A673 (cell line): ENCODE measurements around the gene ZFYVE9. TPM values are rescaled to one million over a fixed set of nuclear protein-coding genes. Genes with fewer than 3 reads are reported as not detected.

Experiments
- BruUV-seq: library from RNA; stranded (reverse); fragments of 400-500 nt; replicated peaks from 2 replicates; lab custom pipeline; 2021; lab: Mats Ljungman, UMichigan
- CTCF ChIA-PET: fragments of 300-600 bp; sonication (Branson Sonifier 250); formaldehyde crosslinking; loops from one replicate; lab custom pipeline; 2022; ENCODE audit warnings: antibody characterized with exemption; lab: Charles Lee
- POLR2A ChIA-PET: fragments of 300-600 bp; sonication (Branson Sonifier 250); formaldehyde crosslinking; loops from one replicate; lab custom pipeline; 2022; ENCODE audit warnings: antibody characterized with exemption; ENCODE audit not compliant: low non-redundant PET; lab: Charles Lee
- DNase-seq: peaks from one replicate; pipeline ENCODE4 v3.0.0-alpha.2; 2015; ENCODE audit warnings: low spot score
- H3K27ac ChIP-seq: fragments of 200-600 bp; sonication (generic); 2 replicates; pipeline ENCODE4 v1.5.1; 2016; ENCODE audit warnings: mixed run types, low read depth, mild to moderate bottlenecking, mixed read lengths, antibody characterized with exemption, low read length; ENCODE audit not compliant: poor library complexity, severe bottlenecking
- H3K27me3 ChIP-seq: fragments of 200-600 bp; sonication (generic); replicated peaks from 2 replicates; pipeline ENCODE4 v1.6.1; 2017; ENCODE audit warnings: mixed run types, low read depth, mild to moderate bottlenecking, mixed read lengths, antibody characterized with exemption, low read length; ENCODE audit not compliant: insufficient read depth, poor library complexity
- H3K36me3 ChIP-seq: fragments of 200-600 bp; sonication (generic); 2 replicates; pipeline ENCODE4 v1.6.1; 2016; ENCODE audit warnings: mixed run types, mild to moderate bottlenecking, mixed read lengths, antibody characterized with exemption, low read length; ENCODE audit not compliant: insufficient read depth, poor library complexity, severe bottlenecking
- H3K4me1 ChIP-seq: fragments of 200-600 bp; sonication (generic); 2 replicates; pipeline ENCODE4 v1.6.1; 2017; ENCODE audit warnings: mixed run types, mild to moderate bottlenecking, mixed read lengths, antibody characterized with exemption, low read length; ENCODE audit not compliant: insufficient read depth, poor library complexity, severe bottlenecking
- H3K4me3 ChIP-seq: fragments of 200-600 bp; sonication (generic); 2 replicates; pipeline ENCODE4 v1.5.1; 2016; ENCODE audit warnings: low read depth, mixed run types, mild to moderate bottlenecking, mixed read lengths, low read length; ENCODE audit not compliant: poor library complexity, severe bottlenecking
- H3K9me3 ChIP-seq: fragments of 200-600 bp; sonication (generic); 2 replicates; pipeline ENCODE4 v1.6.1; 2016; ENCODE audit warnings: mixed run types, low read depth, mild to moderate bottlenecking, mixed read lengths, antibody characterized with exemption, low read length; ENCODE audit not compliant: poor library complexity, severe bottlenecking
- CTCF ChIP-seq: fragments of 300-800, 200-600 bp; sonication (generic); conservative IDR thresholded peaks from 2 replicates; pipeline ENCODE4 v1.5.1; 2017; ENCODE audit warnings: low read depth, mild to moderate bottlenecking, antibody characterized with exemption, low read length, moderate library complexity, mixed read lengths
- EZH2 ChIP-seq: fragments of 200-600 bp; sonication (generic); IDR thresholded peaks from 2 replicates; pipeline ENCODE4 v1.6.1; 2017; ENCODE audit warnings: borderline replicate concordance, low read depth, mild to moderate bottlenecking, mixed read lengths, antibody characterized with exemption, low read length; ENCODE audit not compliant: poor library complexity, severe bottlenecking
- intact Hi-C: fragments of 100-400 bp; cut with micrococcal nuclease; formaldehyde crosslinking; loops from one replicate; pipeline ENCODE4 v1.10.0; 2022; ENCODE audit not compliant: unreplicated experiment
- total RNA-seq: library from RNA; stranded (reverse); gene quantifications from 2 replicates; pipeline ENCODE4 v1.2.3, GENCODE V29; 2021

The ZFYVE9 gene
- total RNA-seq, 1 experiment from 2014 or later: 19.6 TPM

- Histone ChIP-seq H3K4me1 (peaks cover 3% of the 10 kb centered on the region), H3K27ac (no peak overlapping the region), H3K27me3 (no peaks in the 10 kb centered on the region), H3K9me3 (no peaks in the 10 kb centered on the region), H3K4me3 (no peak overlapping the region), H3K36me3 (no peaks in the 10 kb centered on the region)
- ChIA-PET CTCF (no interaction called here), POLR2A (no interaction called here)
- DNase-seq: no peak
- no peak for TF ChIP-seq EZH2
- TF ChIP-seq CTCF: no peak
- no TSS peak for BruUV-seq
- intact Hi-C loops: no loop called here
Measured at GRCh38 chr1:52158218-52158617, 16.3 kb downstream of the ZFYVE9 start.

GRCh38 chr1:52159033-52159789 lies 17.3 kb downstream of the ZFYVE9 start:
- intact Hi-C loops: no loop called here
- TF ChIP-seq CTCF (no peak), EZH2 (no peak)
- BruUV-seq: no TSS peak
- ChIA-PET POLR2A (no interaction called here), CTCF (no interaction called here)
- Histone ChIP-seq H3K4me1 (no peaks in the 10 kb centered on the region), H3K36me3 (no peaks in the 10 kb centered on the region), H3K9me3 (no peaks in the 10 kb centered on the region), H3K4me3 (no peak overlapping the region), H3K27me3 (no peaks in the 10 kb centered on the region), H3K27ac (no peak overlapping the region)
- DNase-seq: no peak

GRCh38 chr1:52162947-52163346 lies 21.1 kb downstream of the ZFYVE9 start:
- DNase-seq: no peak
- TF ChIP-seq EZH2 (no peak), CTCF (no peak)
- Histone ChIP-seq H3K27ac (no peak overlapping the region), H3K4me3 (no peak overlapping the region), H3K36me3 (no peaks in the 10 kb centered on the region), H3K9me3 (no peaks in the 10 kb centered on the region), H3K27me3 (no peaks in the 10 kb centered on the region), H3K4me1 (no peaks in the 10 kb centered on the region)
- no TSS peak for BruUV-seq
- CTCF ChIA-PET: no interaction called here
- POLR2A ChIA-PET: no interaction called here
- intact Hi-C loops: no loop called here
